Mucosa of stomach (tissue), 1 donor: Measurements from ENCODE around the gene EFEMP2.

Source experiments
- H3K27me3 ChIP-seq: one replicate; pipeline ENCODE4 v1.7.0; 2013; ENCODE audit warnings: mild to moderate bottlenecking, low read length; ENCODE audit not compliant: control insufficient read depth, insufficient read depth
- H3K36me3 ChIP-seq: one replicate; pipeline ENCODE4 v1.7.0; 2013; ENCODE audit warnings: low read length; ENCODE audit not compliant: control insufficient read depth, insufficient read depth
- H3K4me1 ChIP-seq: one replicate; pipeline ENCODE4 v1.7.0; 2013; ENCODE audit warnings: mild to moderate bottlenecking, low read length; ENCODE audit not compliant: control insufficient read depth, insufficient read depth
- H3K4me3 ChIP-seq: one replicate; pipeline ENCODE4 v1.7.0; 2013; ENCODE audit warnings: low read length
- H3K9ac ChIP-seq: one replicate; pipeline ENCODE4 v1.7.0; 2013; ENCODE audit warnings: mild to moderate bottlenecking, low read length, moderate library complexity
- H3K9me3 ChIP-seq: one replicate; pipeline ENCODE4 v1.7.0; 2013; ENCODE audit warnings: mild to moderate bottlenecking, low read length, moderate library complexity; ENCODE audit not compliant: control insufficient read depth
- donor health status: Pancreatic carcinoma.

The EFEMP2 gene

DNA sequence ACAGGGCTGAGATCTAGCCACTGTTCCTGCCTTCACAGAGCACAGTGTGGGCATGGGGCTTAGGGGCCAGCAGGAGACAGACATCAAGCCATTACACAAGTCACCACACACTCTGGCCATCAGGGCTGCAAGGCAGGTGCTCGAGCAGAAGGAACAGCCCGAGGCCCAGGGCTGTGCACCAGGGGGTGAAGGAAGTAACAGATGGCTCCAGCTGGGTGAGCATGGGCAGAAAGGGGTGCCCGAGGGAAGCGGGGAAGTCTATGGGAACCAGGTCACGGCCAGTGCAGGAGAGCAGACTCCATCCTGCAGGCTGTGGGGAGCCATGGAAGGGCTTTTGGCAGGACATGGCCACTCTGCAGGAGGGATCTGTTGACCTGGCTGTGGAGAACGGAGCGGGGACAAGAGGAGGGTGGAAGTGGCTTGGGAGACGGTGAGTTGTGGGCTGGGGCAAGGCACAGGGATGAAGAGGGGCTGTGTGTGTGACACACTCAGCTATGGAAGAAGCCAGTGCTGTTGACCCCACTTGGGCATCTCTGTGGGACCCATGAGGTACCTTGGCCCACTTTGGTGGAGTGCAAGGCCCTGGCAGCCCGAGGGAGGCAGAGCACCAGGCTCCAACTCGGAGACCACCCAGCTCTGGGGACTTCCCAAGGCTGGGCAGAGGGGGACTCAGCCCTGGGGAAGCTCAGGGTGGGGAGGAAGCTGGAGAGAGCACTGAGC lies 42.7 kb upstream of the EFEMP2 start:
- H3K36me3 ChIP-seq = no peaks in the 10 kb centered on the region
- no peaks in the 10 kb centered on the region for H3K27me3 ChIP-seq
- H3K4me3 ChIP-seq = no peak overlapping the region
- H3K9me3 ChIP-seq = no peaks in the 10 kb centered on the region
- peaks cover 51% of the 10 kb centered on the region for H3K4me1 ChIP-seq
- no peak overlapping the region for H3K9ac ChIP-seq

DNA sequence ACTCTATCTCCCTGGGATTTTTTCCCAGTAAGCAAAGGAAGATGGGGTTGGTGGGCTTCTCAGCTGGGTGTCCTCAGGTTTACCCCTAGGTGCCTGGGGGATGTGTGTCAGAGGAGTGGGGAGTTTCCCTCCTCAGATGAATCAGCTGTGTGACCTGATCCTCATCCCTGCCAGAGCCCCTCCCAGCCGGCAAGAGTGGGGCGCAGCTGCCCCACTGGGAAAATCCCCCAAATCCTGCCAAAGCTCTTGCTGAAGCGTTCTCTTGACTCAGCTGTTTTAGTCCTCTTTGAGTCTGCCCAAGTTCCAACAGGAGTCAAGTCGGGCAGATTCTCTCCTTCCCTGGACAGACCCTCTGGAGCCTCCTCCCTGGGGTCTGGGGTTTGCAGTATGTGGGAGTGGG lies 40.2 kb upstream of the EFEMP2 start:
- no peaks in the 10 kb centered on the region for H3K36me3 ChIP-seq

DNA sequence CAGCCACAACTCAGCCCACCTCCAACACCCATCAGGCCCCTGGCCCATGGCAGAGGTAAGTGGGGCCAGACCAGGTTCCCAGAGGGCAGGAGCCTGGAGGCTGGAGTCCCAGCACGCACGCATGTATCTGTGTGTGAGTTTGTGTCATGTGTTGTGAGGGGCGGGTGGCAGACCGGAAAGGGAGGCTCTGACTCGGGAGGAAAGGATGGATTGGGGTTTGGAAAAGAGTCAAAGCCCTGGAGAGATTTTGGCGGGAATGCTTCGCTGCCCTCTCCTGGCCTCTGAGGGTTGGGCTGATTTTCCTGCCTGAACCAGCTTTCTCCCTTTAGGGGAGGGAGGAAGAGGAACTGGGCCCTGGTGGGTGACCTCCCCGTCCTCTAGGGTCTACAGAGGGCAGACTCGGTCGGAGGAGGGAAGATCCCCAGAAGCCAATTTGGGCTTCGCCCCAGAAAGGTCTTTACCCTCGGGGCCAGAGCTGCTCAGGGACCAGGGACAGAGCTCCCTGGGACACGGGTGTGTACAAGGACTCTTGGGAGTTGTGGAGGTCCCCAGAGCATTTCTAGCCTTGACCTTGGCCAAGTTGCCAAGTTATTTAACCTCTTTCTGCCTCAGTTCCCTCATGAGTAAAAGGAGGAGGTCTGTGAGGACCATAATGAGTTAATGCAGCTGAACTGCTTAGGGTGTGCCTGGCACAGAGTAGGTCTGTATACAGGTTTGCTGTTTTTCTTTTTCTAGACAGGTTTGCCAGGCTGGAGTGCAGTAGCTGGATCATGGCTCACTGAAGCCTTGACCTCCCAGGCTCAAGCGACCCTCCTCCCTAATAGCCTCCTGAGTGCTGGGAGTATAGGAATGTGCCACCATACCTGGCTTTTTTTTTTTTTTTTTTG lies 39.3 kb upstream of the EFEMP2 start:
- Histone ChIP-seq H3K4me1 (peaks cover 34% of the 10 kb centered on the region), H3K36me3 (no peaks in the 10 kb centered on the region), H3K9ac (peak overlapping the region; percentile 41), H3K27me3 (peaks cover 3% of the 10 kb centered on the region), H3K9me3 (no peaks in the 10 kb centered on the region), H3K4me3 (no peak overlapping the region)

More for the DNA sequence above, 40.2 kb upstream of the EFEMP2 start:
- Histone ChIP-seq H3K4me1 (peaks cover 43% of the 10 kb centered on the region), H3K9me3 (no peaks in the 10 kb centered on the region), H3K9ac (no peak overlapping the region), H3K4me3 (no peak overlapping the region), H3K27me3 (peaks cover 3% of the 10 kb centered on the region)

DNA sequence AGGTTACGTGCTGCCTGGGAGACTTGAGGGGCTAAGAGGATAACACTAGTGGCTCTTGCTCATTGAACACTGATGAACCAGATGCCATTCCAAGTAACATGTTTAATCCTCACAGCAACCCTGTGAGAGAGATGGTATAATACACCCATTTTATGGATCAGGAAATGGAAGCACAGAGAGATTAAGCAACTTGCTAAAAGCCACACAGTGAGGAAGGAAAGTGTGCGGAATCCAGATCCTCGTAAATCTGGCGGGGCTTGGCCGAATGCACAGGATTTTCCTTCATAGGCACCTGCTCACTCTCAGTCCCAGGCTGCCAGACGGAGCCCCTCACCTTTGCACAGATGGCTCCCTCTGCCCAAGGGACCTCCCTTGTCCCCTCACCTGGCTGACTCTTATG lies 35.3 kb upstream of the EFEMP2 start:
- Histone ChIP-seq H3K4me1 (peaks cover 17% of the 10 kb centered on the region), H3K9ac (no peak overlapping the region), H3K9me3 (no peaks in the 10 kb centered on the region), H3K27me3 (peaks cover 3% of the 10 kb centered on the region), H3K36me3 (no peaks in the 10 kb centered on the region), H3K4me3 (no peak overlapping the region)

DNA sequence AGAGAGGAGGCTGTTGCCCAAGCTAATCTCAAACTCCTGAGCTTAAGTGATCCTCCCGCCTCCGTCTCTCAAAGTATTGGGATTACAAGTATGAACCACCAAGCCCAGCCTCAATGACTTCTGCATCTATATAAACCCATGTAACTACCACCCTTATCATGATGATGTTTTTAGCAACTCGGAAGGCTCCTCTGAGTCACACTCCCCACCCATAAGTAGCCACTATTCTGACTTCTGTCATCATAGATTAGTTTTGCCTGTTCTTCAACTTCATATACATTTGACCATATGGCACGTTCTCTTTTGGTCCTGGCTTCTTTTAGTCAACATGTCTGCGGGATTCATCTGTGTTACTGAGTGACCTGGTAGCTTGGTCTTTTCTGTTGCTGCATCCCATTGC lies 34.0 kb upstream of the EFEMP2 start:
- peaks cover 3% of the 10 kb centered on the region for H3K27me3 ChIP-seq
- no peak overlapping the region for H3K4me3 ChIP-seq
- no peaks in the 10 kb centered on the region for H3K36me3 ChIP-seq
- H3K9ac ChIP-seq = no peak overlapping the region
- H3K9me3 ChIP-seq = no peaks in the 10 kb centered on the region
- H3K4me1 ChIP-seq = peaks cover 4% of the 10 kb centered on the region

DNA sequence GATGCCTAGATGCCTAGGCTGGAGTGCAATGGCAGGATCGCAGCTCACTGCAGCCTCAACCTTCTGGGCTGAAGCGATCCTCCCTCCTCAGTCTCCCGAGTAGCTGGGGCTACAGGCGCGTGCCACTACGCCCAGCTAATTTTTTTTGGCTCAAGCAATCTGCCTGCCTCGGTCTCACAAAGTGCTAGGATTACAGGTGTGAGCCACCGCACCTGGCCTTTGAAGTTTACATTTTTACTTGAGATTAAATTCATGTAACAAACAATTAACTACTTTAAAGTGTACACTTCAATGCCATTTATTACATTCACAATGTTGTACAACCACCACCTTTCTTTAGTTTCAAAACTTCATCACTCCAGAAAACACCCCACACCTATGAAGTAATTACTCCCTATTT lies 31.1 kb upstream of the EFEMP2 start:
- no peak overlapping the region for H3K9ac ChIP-seq
- no peaks in the 10 kb centered on the region for H3K9me3 ChIP-seq
- no peaks in the 10 kb centered on the region for H3K36me3 ChIP-seq
- peaks cover 7% of the 10 kb centered on the region for H3K27me3 ChIP-seq
- H3K4me3 ChIP-seq = no peak overlapping the region
- peaks cover 18% of the 10 kb centered on the region for H3K4me1 ChIP-seq

DNA sequence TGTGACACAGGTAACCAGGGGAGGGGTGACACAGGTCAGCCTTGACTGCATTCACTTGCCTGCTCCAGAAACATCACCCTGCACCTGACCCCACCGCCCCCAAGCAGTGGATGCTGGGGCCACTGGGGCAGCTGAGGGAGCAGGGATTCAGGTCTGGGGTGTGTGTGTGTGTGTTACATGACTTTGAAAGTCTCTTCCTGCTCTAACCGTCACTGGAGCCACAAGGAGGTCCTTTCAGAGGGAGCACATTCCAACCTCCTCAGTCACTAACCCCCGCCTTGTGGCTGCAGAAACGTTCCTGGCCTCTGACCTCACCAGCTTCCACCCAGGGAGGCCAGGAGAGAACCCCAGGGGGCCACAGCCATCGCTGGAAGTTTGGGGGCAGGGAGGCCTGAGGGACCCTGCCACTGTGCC lies 30.5 kb upstream of the EFEMP2 start:
- H3K9me3 ChIP-seq = no peaks in the 10 kb centered on the region
- H3K4me3 ChIP-seq = no peak overlapping the region
- H3K4me1 ChIP-seq = peaks cover 21% of the 10 kb centered on the region
- H3K36me3 ChIP-seq = no peaks in the 10 kb centered on the region
- H3K27me3 ChIP-seq = peaks cover 6% of the 10 kb centered on the region
- no peak overlapping the region for H3K9ac ChIP-seq

DNA sequence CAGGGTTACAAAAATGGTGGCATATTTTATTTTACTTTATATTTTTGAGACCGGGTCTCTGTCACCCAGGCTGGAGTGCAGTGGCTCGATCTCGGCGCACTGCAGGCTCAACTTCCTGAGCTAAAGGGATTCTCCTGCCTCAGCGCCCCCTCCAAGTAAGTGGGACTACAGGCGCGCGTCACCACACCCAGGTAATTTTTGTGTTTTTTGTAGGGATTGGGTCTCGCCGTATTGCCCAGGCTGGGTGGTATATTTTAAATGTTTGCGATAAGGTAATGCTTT lies 28.2 kb upstream of the EFEMP2 start:
- H3K36me3 ChIP-seq = no peaks in the 10 kb centered on the region
- no peak overlapping the region for H3K9ac ChIP-seq
- H3K27me3 ChIP-seq = peaks cover 6% of the 10 kb centered on the region
- peaks cover 21% of the 10 kb centered on the region for H3K4me1 ChIP-seq
- no peaks in the 10 kb centered on the region for H3K9me3 ChIP-seq
- no peak overlapping the region for H3K4me3 ChIP-seq

DNA sequence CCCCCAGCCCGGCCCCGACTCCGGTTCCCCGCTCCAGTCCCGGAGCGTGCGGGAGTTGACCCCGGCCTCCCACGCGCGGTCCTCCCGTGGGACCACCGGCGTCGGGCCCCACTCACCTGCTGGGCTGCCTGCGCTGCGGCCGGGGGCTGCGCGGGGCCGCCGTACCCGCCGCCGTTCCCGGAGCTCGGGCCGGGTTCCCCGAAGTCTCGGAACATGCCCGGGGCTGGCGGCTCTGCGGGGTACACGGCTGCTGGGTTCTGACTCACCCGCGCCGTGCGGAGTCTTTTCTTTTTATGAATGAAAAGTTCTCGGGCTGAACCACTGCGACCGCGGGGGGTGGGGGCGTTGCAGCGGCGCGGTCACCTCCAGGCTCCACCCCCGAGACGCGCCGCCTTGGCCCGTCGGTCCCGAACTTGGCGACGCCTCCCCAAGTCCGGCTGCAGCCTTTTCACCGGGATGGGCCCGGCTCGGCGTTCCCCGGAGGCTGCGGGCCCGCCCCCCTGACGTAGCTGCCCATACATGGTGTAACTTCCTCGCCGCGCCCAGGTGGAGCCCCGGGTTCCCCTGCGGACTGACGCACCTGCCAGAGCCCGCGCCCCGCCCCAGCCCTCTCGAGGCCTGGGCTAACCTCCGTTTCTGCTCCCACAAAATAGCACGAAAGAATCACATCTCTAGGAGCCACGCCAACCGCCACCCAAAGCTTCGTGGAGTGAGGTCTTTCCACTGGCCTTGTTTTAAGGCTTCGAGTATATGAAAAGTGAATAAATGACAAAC lies 27.7 kb upstream of the EFEMP2 start, which contains the start of gene FOSL1:
FOSL1 (minus strand) TSS at position 264 of the 774 bp plus-strand sequence; CDS start at position 215, 49 bp downstream.
- peak within 1 kb of the TSS; percentile 62 for H3K9ac ChIP-seq
- no peaks in the 10 kb centered on the region for H3K36me3 ChIP-seq
- H3K27me3 ChIP-seq = peaks cover 6% of the 10 kb centered on the region

DNA sequence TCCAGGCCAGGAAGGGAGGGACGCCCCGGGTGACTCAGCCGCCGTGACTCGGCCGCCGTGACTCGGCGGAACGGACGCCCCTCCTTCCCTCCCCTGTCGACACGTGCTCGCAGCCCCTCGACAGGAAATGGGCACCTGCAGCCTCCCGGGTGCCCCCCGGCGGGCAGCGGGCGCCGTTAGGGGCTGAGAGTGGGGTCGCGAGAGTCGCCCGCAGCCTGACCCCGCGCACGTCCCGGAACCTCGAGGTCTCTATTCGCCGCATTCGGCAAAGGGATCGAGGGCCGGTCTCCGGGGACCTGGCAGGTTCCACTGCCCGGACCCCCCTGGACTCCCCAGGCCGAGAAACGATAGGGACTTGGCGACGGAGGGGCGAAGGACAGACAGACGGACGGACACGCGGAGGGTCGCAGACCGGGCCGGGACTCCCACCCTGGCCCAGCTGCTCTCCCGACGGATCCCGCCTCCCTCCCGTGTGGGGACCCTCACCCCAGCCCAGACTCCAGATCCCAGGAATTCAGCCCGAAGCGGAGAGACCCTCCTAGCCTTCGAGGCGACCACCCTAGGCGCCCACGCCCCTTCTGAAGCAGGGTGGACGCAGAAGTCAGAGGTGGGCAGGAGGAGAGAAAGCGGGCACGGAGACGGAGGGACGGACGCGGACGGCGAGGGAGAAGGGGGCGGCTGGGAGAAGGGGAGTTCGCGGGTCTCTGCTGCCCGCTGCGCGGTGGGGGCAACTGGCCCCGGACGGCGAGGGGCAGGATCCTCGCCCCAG lies 26.9 kb upstream of the EFEMP2 start:
- Histone ChIP-seq H3K4me1 (peaks cover 21% of the 10 kb centered on the region), H3K9me3 (no peaks in the 10 kb centered on the region), H3K4me3 (peak overlapping the region; percentile 31), H3K27me3 (peaks cover 6% of the 10 kb centered on the region), H3K36me3 (no peaks in the 10 kb centered on the region), H3K9ac (peak overlapping the region; percentile 62)

More for the DNA sequence above, 27.7 kb upstream of the EFEMP2 start, which contains the start of gene FOSL1:
- Histone ChIP-seq H3K4me3 (peak within 1 kb of the TSS; percentile 31), H3K9me3 (no peaks in the 10 kb centered on the region), H3K4me1 (peaks cover 21% of the 10 kb centered on the region)

DNA sequence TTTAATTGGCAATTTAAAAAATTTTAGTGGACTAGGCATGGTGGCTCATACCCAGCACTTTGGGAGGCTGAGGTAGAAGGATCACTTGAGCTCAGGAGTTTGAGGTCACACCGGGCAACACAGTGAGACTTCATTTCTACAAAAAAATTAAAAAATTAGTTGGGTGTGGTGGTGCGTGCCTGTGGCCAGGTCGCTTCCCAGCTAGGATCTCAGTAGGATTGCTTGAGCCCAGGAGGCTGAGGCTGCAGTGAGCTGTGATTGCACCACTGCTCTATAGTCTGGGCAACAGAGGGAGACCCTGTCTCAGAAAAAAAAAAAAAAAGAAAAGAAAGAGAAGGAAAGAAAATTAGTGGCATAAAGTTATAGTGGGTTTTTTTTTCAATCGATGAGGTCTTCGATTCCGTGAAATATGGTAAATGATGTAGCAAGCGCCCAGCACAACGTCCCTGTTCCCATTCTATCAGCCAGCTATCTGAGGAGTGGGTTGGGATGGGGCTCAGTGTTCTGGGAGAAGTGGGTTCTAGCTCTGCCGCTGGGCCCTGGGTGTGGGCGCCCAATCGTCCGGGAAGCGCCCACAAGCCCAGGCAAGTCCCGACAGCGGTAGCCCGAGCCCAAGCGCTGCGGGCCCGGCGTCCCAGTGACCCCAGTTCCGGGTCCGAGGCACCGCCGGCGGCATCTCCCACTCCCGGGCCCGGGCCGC lies 26.2 kb upstream of the EFEMP2 start:
- peak overlapping the region; percentile 31 for H3K4me3 ChIP-seq
- peaks cover 6% of the 10 kb centered on the region for H3K27me3 ChIP-seq
- peaks cover 21% of the 10 kb centered on the region for H3K4me1 ChIP-seq
- no peaks in the 10 kb centered on the region for H3K36me3 ChIP-seq
- H3K9ac ChIP-seq = peak overlapping the region; percentile 62
- H3K9me3 ChIP-seq = no peaks in the 10 kb centered on the region
